Muscle of back (tissue), 11 donors: ENCODE data around the gene RASAL1. TPM values are rescaled to one million over a fixed set of nuclear protein-coding genes. Genes with fewer than 3 reads are reported as not detected.

Experiments
- DNase-seq, 3 donors: peaks; one replicate each; pipeline versions ENCODE4 v3.0.0 to v3.0.0-alpha.2; 2013
- polyA plus RNA-seq, 10 donors: library from polyadenylated mRNA; unstranded; fragments of 120-200 nt; gene quantifications; one replicate each; pipeline ENCODE4 v1.2.1, GENCODE V29; 2013; ENCODE audit not compliant: insufficient read length in 10 of 10

Gene RASAL1
- polyA plus RNA-seq, 10 donors: 0.03 to 0.28 (median 0.18) TPM; not detected in 5

DNA sequence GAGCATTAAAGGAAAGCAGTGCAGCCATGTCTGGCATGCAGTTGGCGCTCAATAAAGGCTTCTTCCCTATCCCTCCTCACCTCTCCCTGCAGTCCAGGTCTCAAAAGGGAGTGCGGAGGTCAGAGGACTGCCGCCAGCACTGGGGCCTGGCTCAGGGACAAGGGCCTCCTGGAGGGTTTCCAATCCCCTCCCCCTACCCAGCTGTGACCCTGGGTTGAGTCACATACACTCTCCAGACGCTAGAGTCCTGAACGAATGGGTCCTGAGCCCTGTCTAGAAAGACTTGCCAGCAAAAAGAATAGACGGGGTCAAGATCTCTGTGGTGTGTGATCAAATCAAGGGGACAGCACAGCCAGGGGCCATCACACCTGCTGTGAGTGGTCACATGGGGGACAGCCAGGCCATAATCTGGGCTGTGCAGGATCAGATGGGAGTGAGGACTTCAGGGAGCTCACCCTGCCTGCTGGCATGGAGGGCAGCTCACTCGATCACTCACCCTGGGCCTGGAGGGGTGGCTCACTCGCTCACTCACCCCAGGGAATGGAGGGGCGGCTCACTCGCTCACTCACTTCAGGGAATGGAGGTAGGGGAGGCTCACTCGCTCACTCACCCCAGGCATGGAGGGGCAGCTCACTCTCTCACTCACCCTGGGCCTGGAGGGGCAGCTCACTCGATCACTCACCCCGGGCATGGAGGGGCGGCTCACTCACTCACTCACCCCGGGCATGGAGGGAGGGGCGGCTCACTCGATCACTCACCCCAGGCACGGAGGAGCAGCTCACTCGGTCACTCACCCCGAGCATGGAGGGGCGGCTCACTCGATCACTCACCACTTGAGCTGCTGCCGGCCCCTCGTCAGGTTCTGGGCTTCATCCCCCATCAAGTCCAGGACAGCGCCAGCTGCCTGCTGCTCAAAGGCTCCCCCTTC is 26.8 kb upstream of the RASAL1 start:
- DNase-seq: peak in 1 of 3 donors; percentile 16

DNA sequence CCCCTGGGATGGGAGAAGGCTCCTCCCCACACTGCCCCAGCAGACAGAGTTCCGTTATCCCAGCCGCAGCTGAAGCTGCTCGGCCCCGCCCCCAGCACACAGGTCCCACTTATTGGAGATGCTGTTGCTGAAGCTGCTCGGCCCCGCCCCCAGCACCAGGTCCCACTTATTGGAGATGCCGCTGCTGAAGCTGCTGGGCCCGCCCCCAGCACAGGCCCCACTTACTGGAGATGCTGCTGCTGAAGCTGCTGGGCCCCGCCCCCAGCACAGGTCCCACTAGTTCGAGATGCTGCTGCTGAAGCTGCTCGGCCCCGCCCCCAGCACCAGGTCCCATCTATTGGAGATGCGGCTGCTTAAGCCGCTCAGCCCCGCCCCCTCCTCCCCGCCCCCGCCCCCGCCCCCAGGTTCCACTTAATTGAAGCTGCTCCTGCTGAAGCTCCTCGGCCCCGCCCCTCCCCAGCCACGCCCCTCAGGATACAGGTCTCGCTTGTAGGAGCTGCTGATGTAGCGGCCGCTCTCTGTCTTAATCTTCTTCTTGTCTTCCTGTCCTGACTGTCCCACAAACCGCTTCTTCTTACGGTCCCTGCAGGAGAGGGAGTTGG is 26.0 kb upstream of the RASAL1 start:
- no peak for DNase-seq

DNA sequence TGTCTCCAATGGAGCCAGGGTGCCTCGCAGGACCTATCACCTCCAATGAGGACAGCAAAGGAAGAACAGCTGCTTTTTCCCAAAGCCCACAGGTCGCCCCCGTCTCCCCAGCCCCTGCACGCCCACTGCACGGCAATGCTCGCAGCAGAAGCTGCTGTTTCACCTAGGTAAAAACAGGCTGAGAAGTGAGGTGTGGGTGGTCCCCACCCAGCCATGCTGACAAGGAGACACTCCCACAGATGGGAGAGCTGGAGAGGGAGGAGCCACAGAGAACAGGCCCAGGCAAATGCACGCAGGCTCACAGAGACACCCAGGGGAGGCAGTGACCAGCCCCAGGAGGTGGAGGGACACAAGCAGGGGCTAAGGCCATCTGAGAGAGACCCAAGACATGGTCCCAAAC is 24.4 kb upstream of the RASAL1 start:
- DNase-seq: no peak

DNA sequence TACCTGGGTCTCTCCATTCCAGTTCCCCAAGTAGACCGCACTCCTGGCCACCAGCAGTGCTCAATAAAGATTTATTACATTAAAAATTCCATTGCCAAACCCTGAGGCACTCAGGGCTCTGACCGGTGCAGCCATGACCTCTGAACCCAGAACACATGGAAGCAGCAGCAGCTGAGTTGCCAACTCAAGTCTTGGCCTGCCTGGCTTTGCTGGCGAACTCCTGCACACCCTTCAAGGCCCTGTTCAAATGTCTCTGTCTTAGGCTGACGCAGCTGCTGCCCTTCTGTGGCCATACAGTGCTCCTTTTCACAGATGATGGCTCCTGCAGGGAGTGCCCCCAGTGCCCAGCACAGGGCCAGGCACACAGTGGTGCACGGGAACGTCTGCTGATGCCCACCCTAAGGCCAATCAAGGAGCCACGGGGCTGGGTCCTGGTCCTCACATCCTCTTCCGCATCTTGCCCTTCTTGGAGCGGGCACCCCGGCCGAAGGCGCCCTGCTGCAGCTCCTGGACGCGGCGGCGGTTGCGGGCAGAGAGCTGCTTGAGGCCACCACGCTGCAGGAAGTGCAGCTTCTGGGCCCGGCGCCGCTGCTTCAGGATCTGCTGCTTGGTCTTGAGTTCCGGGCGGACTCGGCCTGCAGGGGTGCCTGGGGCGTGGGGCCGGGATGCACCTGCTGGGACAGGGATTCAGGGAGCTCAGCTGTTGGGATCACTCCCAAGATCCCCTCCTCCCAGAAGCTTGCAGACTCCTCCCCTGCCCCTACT is 23.1 kb upstream of the RASAL1 start:
- no peak for DNase-seq

DNA sequence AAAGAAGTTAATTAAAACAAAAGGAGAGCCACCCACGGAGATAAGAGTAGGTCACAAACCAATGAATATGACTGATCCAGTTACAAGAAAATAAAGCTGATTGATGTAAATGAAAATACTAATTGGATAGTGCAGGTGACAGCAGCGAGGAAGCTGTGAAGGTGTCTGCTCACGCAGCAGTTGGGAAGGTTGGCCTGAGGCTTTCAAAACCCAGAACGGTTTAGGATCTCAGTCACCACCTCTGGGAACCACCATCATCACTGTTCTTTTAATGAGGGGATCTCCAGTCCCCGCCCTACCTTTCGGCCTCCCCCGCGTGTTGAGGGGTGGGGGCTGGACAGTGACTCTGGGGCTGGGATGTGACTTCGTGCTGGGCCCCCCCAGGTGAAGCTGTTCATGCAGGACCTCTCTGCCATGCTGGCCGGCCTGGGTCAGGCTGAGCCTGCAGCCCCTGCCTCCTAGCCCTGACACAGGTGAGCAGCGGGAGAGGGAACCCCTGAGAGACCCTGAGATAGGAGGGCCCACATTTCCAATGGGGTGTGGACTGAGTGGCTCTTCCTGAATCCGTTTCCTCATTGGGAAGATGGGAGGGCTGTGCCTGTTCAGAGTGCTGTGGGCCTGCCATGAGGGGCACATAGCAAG is 21.8 kb upstream of the RASAL1 start:
- no peak for DNase-seq

DNA sequence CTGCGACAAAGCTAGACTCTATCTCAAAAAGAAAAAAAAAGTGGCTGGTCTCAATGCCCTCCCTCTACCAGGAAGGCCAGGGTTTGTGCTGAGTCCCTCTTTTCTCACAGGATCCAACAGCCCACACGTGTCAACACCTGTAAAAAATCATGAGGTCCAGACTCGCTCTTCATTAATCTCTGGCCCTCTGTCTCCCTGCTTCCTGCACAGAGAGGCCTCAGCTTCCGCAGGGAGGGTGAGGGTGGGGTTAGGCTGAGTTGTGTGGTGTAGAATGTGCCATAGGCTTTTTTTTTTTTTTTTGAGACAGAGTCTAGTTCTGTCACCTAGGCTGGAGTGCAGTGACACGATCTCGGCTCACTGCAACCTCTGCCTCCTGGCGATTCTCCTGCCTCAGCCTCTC is 20.1 kb upstream of the RASAL1 start:
- DNase-seq: no peak

DNA sequence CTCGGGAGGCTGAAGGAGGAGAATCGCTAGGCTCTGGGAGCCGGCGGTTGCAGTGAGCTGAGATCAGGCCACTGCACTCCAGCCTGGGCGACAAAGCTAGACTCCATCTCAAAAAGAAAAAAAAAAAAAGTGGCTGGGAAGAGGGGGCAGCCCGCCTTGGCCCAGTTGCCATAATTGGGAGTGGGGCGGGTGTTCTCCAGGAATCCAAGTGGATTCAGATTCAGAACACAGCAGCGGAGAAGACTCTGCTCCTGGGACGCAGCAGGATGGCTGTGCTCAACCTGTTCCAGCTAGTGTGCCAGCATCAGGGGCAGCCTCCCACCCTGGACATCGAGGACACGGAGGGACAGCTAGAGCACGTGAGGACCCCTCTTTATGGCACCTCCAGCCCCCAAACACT is 19.5 kb upstream of the RASAL1 start:
- no peak for DNase-seq

DNA sequence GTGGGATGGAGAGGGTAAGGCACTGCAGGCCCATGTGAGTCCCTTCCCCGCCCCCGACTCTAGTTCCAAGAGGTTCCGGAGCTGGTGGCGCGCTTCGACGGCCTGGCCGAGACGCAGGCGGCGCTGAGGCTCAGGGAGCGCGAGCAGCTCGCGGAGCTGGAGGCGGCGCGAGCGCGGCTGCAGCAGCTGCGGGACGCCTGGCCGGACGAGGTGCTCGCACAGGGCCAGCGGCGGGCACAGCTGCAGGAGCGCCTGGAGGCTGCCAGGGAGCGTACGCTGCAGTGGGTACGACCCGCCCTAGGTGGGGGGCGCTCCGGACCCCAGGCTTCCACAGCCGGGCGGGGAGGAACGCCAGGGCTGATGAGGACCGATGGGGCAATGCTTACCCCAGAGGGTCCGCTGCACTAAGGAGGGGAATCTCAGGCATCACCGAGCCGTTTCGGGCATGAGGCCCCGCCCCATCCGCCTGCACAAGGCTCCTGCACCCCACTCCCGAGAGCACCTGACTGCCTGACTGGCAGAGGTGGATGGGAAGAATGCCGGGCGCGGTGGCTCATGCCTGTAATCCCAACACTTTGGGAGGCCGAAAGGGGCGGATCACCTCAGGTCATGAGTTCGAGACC is 18.9 kb upstream of the RASAL1 start:
- peak in 1 of 3 donors; percentile 61 for DNase-seq

DNA sequence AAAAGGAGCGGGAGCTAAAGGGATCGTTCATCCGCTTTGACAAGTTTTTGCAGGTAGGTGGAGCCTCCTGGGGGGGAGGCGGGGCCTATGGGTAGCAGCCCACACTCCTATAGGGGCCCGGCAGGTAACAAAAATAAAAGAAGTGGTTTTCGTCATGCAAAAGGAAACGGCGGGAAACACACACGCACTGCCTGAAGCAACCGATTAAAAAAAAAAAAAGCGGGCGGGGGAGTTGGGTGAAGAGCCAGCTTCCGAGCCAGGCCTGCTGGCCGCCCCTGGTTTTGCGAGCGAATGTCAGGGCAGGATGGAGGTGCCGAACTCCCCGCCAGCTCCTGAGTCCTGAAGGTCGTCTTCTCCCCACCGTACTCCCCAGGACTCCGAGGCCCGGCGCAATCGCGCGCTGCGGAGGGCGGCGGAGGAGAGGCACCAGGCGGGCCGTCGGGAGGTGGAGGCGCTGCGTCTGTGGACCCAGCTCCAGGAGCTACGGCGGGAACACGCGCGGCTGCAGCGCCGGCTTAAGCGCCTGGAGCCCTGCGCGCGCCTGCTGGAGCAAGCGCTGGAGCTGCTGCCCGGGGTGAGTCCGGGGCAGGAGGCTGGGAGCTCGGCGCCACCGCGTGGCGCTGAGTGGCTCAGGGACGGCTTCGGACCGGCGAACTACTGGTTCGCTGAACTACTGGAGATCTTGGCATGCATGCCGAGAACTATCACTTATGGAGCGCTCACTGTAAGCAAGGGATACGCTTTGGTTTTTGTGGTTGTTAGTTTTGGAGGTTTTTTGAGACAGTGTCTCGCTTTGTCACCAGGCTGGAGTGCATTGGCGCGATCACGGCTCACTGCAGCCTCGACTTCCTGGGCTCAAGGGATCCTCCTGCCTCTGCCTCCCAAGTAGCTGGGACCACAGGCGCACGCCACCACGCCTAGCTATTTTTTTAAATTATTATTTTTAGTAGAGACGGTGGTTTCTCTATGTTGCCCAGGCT is 17.6 kb upstream of the RASAL1 start:
- DNase-seq: peak; percentile 46 to 87 (median 78)

DNA sequence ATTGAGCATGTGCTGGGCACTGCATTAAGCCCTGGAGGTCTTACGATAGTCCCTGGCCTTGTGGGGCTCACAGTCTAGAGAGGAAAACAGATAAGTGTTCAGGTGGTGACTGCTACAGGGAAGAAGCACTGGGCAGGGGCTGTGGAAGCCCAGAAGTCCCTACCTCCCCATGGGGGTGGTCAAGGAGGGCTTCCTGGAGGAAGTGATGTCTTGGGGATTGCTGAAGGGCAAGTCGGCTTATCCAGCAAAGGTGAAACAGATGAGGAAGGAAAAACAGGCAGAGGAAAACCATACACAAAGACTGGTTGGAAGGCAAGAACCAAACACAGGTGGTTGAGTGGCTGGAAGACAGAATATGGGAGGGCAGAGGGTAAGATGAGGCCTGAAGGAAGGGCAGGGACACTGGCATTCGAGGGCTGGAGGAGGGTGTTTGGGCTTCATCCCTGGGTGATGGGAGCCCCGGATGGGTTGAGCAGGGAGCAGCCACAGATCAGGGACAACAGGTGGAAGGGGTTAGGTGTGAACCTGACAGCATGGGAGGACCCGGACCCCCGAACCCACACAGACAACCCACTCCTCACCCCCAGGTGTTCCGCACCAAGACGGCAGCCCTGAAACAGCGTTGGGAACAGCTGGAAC is 16.8 kb upstream of the RASAL1 start:
- no peak for DNase-seq

DNA sequence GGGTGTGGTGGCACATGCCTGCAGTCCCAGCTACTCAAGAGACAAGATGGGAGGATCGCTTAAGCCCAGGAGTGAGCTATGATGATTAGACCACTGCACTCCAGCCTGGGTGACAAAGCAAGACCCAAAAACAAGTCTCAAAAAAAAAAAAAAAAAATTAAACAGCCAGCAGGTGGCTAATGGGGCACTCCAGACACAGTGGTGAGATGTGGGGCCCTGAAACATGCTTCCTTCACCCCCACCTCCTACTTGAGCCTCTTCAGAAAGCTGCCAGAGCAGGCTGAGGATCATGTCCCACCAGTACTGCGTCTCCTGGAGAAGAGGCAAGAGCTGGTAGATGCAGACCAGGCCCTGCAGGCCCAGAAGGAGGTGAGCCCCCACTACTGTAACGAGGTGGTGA is 16.1 kb upstream of the RASAL1 start:
- no peak for DNase-seq

DNA sequence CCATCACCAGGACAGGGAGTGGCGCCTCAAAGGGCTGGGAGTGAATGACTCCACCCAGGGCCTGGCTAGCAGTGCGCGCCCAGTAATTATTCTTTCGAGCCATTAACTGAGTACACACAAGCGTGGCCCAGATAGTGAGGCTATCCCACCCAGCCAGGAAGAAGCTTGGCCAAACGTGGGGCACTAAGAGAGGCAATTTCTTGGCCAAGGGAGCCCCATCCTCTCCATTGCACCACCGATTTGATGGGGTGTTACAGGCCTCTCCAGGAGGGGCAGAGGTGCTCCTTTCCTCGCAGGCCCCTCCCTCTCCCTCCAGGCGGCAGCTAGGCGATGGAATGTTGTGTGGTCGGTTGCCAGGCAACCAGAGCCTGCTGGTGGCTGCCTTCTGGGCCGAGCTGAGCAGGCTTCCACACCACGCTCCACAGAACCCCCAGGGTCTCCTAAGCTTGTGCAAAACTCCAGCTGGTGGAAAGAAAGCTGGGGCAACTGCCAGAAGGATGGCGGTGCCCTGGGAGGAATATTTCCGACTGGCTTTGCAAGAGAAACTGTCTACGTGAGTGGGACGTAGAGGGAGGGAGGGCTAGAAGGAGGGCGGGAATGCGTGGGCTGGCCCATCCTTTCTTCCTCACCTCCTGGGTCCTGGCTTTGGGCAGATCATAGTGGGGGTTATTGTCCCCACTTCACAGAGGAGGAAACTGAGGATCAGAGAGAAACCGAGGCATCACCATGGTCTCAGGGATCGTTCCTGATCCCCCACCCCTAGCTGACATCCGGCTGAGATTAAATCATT is 14.0 kb upstream of the RASAL1 start, which contains the start of gene CFAP73:
TSS of gene CFAP73 (plus strand) at position 364 of the 790 bp plus-strand sequence. CDS start at position 498, 134 bp downstream.
- DNase-seq: peak; percentile 71 to 85 (median 72)

DNA sequence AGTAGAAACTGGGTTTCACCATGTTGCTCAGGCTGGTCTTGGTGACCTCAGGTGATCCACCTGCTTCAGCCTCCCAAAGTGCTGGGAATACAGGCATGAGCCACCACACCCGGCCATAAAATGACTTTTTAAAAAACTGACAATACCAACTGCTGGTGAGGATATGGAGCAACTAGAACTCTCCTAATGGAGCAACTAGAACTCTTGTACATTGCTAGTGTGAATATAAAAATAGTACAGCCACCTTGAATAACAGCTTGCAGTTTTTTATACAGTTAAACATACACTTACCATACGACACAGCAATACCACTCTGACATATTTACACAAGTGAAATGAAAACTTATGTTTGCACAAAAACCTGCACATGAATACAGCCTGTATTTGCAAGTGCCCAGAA is 11.4 kb upstream of the RASAL1 start:
- DNase-seq: no peak

DNA sequence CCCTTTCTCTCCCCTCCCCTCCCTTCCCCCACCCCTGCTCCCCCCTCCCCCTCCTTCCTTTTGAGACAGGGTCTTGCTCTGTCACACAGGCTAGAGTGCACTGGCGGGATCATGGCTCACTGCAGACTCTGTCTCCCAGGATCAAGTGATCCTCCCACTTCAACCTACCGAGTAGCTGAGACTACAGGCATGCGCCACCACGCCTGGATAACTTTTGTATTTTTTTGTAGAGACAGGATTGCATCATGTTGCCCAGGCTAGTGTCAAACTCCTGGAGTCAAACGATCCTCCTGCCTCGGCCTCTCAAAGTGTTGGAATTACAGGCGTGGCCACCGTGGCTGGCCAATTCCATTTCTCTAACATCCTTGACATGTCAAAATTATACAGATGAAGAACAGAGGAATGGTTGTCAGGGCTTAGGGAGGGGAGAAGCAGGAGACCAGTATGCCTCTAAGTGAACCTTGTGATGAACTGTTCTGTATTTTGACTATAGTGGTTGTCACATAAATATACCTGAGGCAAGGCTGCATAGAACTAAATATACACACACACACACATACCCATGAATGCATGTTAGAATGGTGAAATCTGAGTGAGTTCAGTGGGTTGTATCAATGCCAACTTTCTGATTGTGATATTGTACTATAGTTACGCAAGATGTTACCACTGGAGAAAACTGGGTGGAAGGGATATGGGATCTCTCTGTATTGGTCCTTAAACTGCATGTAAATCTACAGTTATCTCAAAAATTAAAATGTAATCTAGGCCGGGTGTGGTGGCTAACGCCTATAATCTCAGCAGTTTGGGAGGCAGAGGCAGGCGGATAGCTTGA is 10.4 kb upstream of the RASAL1 start:
- DNase-seq: no peak

DNA sequence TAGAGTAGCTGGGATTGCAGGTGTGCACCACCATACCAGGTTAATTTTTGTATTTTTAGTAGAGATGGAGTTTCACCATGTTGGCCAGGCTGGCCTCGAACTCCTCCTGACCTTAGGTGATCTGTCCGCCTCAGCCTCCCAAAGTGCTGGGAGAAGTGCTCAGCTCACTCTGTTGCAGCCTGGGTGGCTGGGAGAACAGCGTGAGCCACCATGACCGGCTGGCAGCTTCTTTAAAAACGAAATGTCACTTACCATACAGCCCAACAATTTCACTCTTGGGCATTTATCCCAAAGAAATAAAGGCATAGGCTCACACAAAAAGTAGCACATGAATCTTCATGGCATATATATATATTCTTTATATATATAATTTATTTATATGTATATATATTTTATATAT is 9.2 kb upstream of the RASAL1 start:
- no peak for DNase-seq

DNA sequence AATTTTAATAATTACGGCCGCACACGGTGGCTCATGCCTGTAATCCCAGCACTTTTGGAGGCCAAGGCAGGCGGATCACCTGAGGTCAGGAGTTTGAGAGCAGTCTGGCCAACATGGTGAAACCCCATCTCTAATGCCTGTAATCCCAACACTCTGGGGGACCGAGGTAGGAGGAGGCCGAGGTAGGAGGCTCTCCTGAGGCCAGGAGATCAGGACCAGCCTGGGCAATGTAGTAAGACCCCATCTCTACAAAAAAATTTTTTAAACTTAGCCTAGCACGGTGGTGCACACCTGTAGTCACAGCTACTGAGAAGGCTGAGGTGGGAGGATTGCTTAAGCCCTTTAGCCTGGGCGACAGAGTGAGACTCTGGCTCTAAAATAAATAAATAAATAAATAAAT is 8.4 kb upstream of the RASAL1 start:
- DNase-seq: no peak

DNA sequence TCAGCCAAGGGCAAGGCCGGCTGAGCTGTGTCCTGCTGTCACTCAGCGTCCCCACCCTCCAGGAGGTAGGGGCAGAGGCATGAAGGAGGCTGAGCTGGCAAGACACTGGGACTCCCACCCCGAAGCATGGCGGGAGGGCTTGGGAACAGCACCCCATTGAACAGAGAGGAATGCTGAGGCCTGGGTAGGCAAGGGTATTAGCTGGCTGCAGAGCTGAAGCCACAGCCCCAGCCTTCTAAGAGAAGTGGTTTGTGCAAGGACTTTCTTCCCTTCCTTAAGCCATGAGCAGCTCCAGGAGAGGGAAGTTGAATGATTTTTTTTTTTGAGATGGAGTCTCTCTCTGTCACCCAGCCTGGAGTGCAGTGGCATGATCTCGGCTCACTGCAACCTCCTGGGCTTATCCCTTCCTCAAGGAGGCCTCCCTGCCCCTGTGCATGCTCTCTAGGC is 7.3 kb upstream of the RASAL1 start:
- no peak for DNase-seq
